Mesendoderm (in vitro differentiated cells): ENCODE results near the gene DLG4.
"Not testable (repeated sequence)": the region's sequence is repeated elsewhere in the genome, so short reads cannot be mapped to it uniquely, and the experiment has no call there.

ENCODE experiments used
- DNase-seq: peaks from one replicate; pipeline ENCODE4 v3.0.0; 2013
- H2AK5ac ChIP-seq: 2 replicates; pipeline ENCODE4 v1.6.1; 2013; ENCODE audit warnings: low read length, inconsistent platforms
- H2BK120ac ChIP-seq: 2 replicates; pipeline ENCODE4 v1.6.1; 2013; ENCODE audit warnings: low read depth, mild to moderate bottlenecking, low read length, moderate library complexity, mixed read lengths
- H2BK15ac ChIP-seq: replicated peaks from 2 replicates; pipeline ENCODE4 v1.6.1; 2013; ENCODE audit warnings: low read depth, mild to moderate bottlenecking, moderate library complexity
- H2BK5ac ChIP-seq: 2 replicates; pipeline ENCODE4 v1.6.1; 2013; ENCODE audit warnings: low read length, inconsistent platforms
- H3K18ac ChIP-seq: 2 replicates; pipeline ENCODE4 v1.6.1; 2013; ENCODE audit warnings: mild to moderate bottlenecking, low read length, mixed read lengths
- H3K23ac ChIP-seq: one replicate; pipeline ENCODE4 v1.6.1; 2013; ENCODE audit warnings: low read length
- H3K27ac ChIP-seq: 2 replicates; pipeline ENCODE4 v1.5.1; 2013; ENCODE audit warnings: low read depth, mild to moderate bottlenecking, inconsistent platforms, low read length, moderate library complexity
- H3K27me3 ChIP-seq: 2 replicates; pipeline ENCODE4 v1.6.1; 2013; ENCODE audit warnings: low read length, control low read depth, mild to moderate bottlenecking, inconsistent platforms; ENCODE audit not compliant: insufficient read depth, poor library complexity
- H3K36me3 ChIP-seq: 2 replicates; pipeline ENCODE4 v1.6.1; 2013; ENCODE audit warnings: low read length, inconsistent platforms; ENCODE audit not compliant: control insufficient read depth, insufficient read depth
- H3K4ac ChIP-seq: one replicate; pipeline ENCODE4 v1.6.1; 2013; ENCODE audit warnings: low read depth, mild to moderate bottlenecking, low read length, moderate library complexity
- H3K4me1 ChIP-seq: 2 replicates; pipeline ENCODE4 v1.6.1; 2013; ENCODE audit warnings: low read depth, low read length, inconsistent platforms; ENCODE audit not compliant: control insufficient read depth
- H3K4me2 ChIP-seq: 2 replicates; pipeline ENCODE4 v1.6.1; 2013; ENCODE audit warnings: low read length
- H3K4me3 ChIP-seq: 2 replicates; pipeline ENCODE4 v1.5.1; 2013; ENCODE audit warnings: mild to moderate bottlenecking, low read length
- H3K56ac ChIP-seq: one replicate; pipeline ENCODE4 v1.6.1; 2013; ENCODE audit warnings: low read length
- H3K79me1 ChIP-seq: 2 replicates; pipeline ENCODE4 v1.6.1; 2013; ENCODE audit warnings: low read length, inconsistent platforms
- H3K79me2 ChIP-seq: 2 replicates; pipeline ENCODE4 v1.6.1; 2013; ENCODE audit warnings: mild to moderate bottlenecking, low read length; ENCODE audit not compliant: control insufficient read depth, insufficient read depth
- H3K9ac ChIP-seq: 2 replicates; pipeline ENCODE4 v1.6.1; 2013; ENCODE audit warnings: low read length, inconsistent platforms
- H4K5ac ChIP-seq: one replicate; pipeline ENCODE4 v1.6.1; 2013; ENCODE audit warnings: low read length
- H4K8ac ChIP-seq: one replicate; pipeline ENCODE4 v1.6.1; 2013; ENCODE audit warnings: low read depth, mild to moderate bottlenecking, control low read depth, low read length, moderate library complexity
- WGBS: extraction: QIAGEN DNeasy Blood & Tissue Kit; methylation state at CpG from one replicate; pipeline ENCODE4 v1.1.7; 2013; ENCODE audit warnings: low lambda C conversion rate, missing lambda C conversion rate; ENCODE audit not compliant: insufficient coverage; ENCODE audit errors: extremely low coverage; 5-methylcytosine and 5-hydroxymethylcytosine counted together

DLG4 gene

GRCh38 chr17:7184647-7185046 is 35.0 kb downstream of the DLG4 start:
- Histone ChIP-seq H2BK5ac (no peak overlapping the region), H3K4me3 (no peak overlapping the region), H2AK5ac (no peak overlapping the region), H3K36me3 (no peaks in the 10 kb centered on the region), H3K4ac (no peak overlapping the region), H3K4me1 (no peaks in the 10 kb centered on the region), H3K79me2 (no peaks in the 10 kb centered on the region), H2BK120ac (no peak overlapping the region), H3K27me3 (no peaks in the 10 kb centered on the region), H3K9ac (no peak overlapping the region), H3K18ac (no peak overlapping the region), H3K27ac (no peak overlapping the region), H3K56ac (no peak overlapping the region), H4K8ac (no peak overlapping the region), H3K4me2 (no peak overlapping the region), H2BK15ac (no peak overlapping the region), H4K5ac (no peak overlapping the region), H3K23ac (no peak overlapping the region), H3K79me1 (no peaks in the 10 kb centered on the region)
- WGBS = no CpG with 5 or more reads among the region's 6 CpGs
- DNase-seq = no peak

DNA sequence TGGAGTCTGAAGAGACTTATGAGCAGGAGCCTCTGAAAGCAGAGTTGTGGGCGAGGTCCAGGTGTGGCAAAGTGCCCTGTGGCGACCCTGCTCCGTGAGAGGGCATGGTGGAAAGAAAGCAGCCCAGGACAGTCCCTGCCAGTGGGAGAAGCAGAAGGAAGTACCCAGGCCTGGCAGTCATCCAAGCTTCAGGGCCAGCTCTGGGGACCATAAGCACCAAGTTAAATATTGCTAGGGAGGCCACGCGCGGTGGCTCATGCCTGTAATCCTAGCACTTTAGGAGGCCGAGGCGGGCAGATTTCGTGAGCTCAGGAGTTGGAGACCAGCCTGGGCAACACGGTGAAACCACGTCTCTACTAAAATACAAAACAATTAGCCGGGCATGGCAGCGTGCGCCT is 35.5 kb downstream of the DLG4 start:
- no peaks in the 10 kb centered on the region for H3K4me1 ChIP-seq
- H2BK120ac ChIP-seq = no peak overlapping the region
- no peak for DNase-seq
- H3K23ac ChIP-seq = no peak overlapping the region
- no peak overlapping the region for H3K9ac ChIP-seq
- no peak overlapping the region for H3K56ac ChIP-seq
- H4K8ac ChIP-seq = no peak overlapping the region
- no peak overlapping the region for H3K4me3 ChIP-seq
- H3K79me1 ChIP-seq = no peaks in the 10 kb centered on the region
- H3K79me2 ChIP-seq = no peaks in the 10 kb centered on the region
- H2BK15ac ChIP-seq = no peak overlapping the region
- no peak overlapping the region for H3K4ac ChIP-seq
- H3K36me3 ChIP-seq = no peaks in the 10 kb centered on the region
- no peak overlapping the region for H2BK5ac ChIP-seq
- H3K27me3 ChIP-seq = no peaks in the 10 kb centered on the region
- no peak overlapping the region for H2AK5ac ChIP-seq
- H3K4me2 ChIP-seq = no peak overlapping the region
- no peak overlapping the region for H3K18ac ChIP-seq
- H4K5ac ChIP-seq = no peak overlapping the region
- no CpG with 5 or more reads among the region's 14 CpGs for WGBS
- H3K27ac ChIP-seq = no peak overlapping the region

DNA sequence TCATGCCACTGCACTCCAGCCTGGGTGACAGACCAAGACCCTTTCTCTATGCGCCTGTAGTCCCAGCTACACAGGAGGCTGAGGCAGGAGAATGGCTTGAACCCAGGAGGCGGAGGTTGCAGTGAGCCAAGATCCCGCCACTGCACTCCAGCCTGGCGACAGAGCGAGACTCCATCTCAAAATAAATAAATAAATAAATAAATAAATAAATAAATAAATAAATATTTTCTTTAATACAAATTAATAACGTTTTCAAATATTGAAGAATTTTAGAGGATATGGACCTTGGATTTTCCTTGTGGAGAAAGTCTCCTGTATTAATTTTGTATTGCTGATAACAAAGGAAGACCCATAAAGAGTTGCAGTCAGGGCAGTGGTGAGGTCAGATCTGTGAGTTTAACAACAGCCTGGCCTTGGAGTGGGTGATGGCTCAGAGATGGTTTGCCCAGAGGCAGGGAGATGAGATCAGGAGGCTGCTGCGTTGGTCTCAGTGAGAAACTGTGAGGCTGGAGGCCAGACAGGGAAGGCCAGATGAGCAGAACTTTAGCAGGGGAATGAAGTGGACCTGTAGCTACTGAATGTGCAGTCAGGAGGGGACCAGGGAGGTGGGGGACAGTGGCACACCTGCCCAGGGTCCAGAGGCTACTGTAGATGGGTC is 36.1 kb downstream of the DLG4 start:
- no peak overlapping the region for H2BK5ac ChIP-seq
- H3K27ac ChIP-seq = no peak overlapping the region
- WGBS = no CpG with 5 or more reads among the region's 7 CpGs
- H4K5ac ChIP-seq = no peak overlapping the region
- no peak overlapping the region for H3K23ac ChIP-seq
- no peak overlapping the region for H3K18ac ChIP-seq
- no peaks in the 10 kb centered on the region for H3K27me3 ChIP-seq
- H3K4me1 ChIP-seq = no peaks in the 10 kb centered on the region
- no peak overlapping the region for H3K4me2 ChIP-seq
- no peak overlapping the region for H3K56ac ChIP-seq
- no peak overlapping the region for H3K4ac ChIP-seq
- no peak overlapping the region for H3K9ac ChIP-seq
- no peak overlapping the region for H2AK5ac ChIP-seq
- H3K4me3 ChIP-seq = no peak overlapping the region
- H4K8ac ChIP-seq = no peak overlapping the region
- no peaks in the 10 kb centered on the region for H3K79me1 ChIP-seq
- no peaks in the 10 kb centered on the region for H3K79me2 ChIP-seq
- no peak for DNase-seq
- H3K36me3 ChIP-seq = no peaks in the 10 kb centered on the region
- H2BK15ac ChIP-seq = no peak overlapping the region
- H2BK120ac ChIP-seq = no peak overlapping the region

GRCh38 chr17:7182101-7182500 is 37.5 kb downstream of the DLG4 start:
- H4K5ac ChIP-seq, H2AK5ac ChIP-seq, H4K8ac ChIP-seq, H3K4me1 ChIP-seq, H2BK120ac ChIP-seq, DNase-seq, H3K27ac ChIP-seq, H3K18ac ChIP-seq, H2BK5ac ChIP-seq, H3K4ac ChIP-seq, H3K79me2 ChIP-seq, H3K4me2 ChIP-seq, H3K23ac ChIP-seq, H3K9ac ChIP-seq, H3K27me3 ChIP-seq, H3K4me3 ChIP-seq, H3K36me3 ChIP-seq, H3K56ac ChIP-seq, H2BK15ac ChIP-seq, H3K79me1 ChIP-seq: not testable (repeated sequence)
- WGBS = no CpG with 5 or more reads among the region's 2 CpGs

DNA sequence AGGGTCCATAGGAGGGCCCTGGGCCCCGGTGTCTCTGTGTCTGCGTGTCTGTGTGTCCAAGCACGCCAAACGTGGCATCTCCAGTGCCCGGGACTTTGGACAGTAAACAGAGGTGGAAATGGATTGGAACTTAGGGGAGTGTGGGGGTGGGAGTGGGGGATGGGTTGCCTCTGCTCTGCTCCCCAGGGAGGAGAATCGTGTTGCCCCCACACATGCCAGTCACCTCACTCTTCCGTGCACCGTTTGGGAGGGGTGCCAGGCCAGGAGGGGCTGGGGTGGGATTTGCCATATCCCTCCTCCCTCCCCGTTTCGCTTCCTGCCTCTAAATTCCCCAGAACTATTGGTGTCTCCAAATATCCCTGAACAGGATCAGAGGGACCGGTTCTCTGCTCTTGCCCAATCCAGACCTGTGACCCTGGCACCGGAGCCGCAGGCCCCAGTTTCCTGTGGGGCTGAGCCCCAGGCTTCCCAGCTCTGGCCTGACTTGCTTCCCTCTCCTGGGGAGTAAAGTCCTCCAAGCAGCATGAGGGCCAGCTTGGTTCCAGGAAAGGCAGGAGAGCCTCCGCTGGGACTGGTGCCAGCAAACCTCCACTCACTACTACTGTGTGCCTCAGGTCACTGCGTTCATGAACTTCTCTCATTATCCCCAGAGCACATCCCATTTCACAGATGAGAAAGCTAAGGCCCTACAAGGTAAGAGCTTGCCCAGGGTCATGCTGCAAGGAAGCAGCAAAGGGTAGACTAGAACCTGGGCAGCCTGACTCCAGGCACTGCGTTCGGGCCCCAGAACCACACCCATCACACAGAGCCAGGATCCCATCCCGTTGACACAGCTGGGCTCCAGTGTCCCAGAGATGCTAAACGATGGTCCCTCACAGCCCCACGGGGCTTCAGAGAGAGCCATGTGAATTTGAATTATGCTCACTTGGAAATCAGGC is 40.0 kb downstream of the DLG4 start, which contains the start of gene ASGR1:
TSS of gene ASGR1 (minus strand) at position 54 of the 938 bp plus-strand sequence. CDS start 807 bp downstream, outside the sequence.
- Histone ChIP-seq H3K79me1 (no peaks in the 10 kb centered on the region), H2BK120ac (no peak within 1 kb of the TSS), H3K4me1 (no peaks in the 10 kb centered on the region), H3K9ac (peak within 1 kb of the TSS; percentile 2), H2AK5ac (no peak within 1 kb of the TSS), H3K4me3 (no peak within 1 kb of the TSS), H3K23ac (no peak within 1 kb of the TSS), H4K5ac (no peak within 1 kb of the TSS), H3K27me3 (no peaks in the 10 kb centered on the region), H3K4me2 (peak within 1 kb of the TSS; percentile 72), H3K27ac (no peak within 1 kb of the TSS), H3K79me2 (no peaks in the 10 kb centered on the region), H3K56ac (peak within 1 kb of the TSS; percentile 11), H2BK5ac (no peak within 1 kb of the TSS), H4K8ac (no peak within 1 kb of the TSS), H3K36me3 (no peaks in the 10 kb centered on the region), H2BK15ac (no peak within 1 kb of the TSS), H3K18ac (no peak within 1 kb of the TSS), H3K4ac (no peak within 1 kb of the TSS)
- no CpG with 5 or more reads among the region's 20 CpGs for WGBS
- no peak for DNase-seq
